Activated CD8-positive, alpha-beta memory T cell treated with anti-CD3 and anti-CD28 coated beads for 1 hour (primary cell): Measurements from ENCODE around the gene PTCH1.

Experiments used
- DNase-seq, 2 donors: peaks; one replicate each; pipeline ENCODE4 v3.0.0-alpha.2; 2020; ENCODE audit warnings: low read depth in 1 of 2; ENCODE audit errors: extremely low read depth in 1 of 2

Gene PTCH1

GRCh38 chr9:95409650-95410426, 106.9 kb downstream of the PTCH1 start:
- DNase-seq: no peak

- DNase-seq: no peak
Observed at GRCh38 chr9:95407524-95407923, 109.2 kb downstream of the PTCH1 start.

- no peak for DNase-seq
Observed at GRCh38 chr9:95406121-95406520, 110.7 kb downstream of the PTCH1 start.

GRCh38 chr9:95399261-95399660, 117.5 kb downstream of the PTCH1 start:
- DNase-seq: no peak
